ENCODE data around the gene HSPA1A.
"Not testable (repeated sequence)": the region's sequence is repeated elsewhere in the genome, so short reads cannot be mapped to it uniquely, and the experiment has no call there.

HSPA1A gene

DNA sequence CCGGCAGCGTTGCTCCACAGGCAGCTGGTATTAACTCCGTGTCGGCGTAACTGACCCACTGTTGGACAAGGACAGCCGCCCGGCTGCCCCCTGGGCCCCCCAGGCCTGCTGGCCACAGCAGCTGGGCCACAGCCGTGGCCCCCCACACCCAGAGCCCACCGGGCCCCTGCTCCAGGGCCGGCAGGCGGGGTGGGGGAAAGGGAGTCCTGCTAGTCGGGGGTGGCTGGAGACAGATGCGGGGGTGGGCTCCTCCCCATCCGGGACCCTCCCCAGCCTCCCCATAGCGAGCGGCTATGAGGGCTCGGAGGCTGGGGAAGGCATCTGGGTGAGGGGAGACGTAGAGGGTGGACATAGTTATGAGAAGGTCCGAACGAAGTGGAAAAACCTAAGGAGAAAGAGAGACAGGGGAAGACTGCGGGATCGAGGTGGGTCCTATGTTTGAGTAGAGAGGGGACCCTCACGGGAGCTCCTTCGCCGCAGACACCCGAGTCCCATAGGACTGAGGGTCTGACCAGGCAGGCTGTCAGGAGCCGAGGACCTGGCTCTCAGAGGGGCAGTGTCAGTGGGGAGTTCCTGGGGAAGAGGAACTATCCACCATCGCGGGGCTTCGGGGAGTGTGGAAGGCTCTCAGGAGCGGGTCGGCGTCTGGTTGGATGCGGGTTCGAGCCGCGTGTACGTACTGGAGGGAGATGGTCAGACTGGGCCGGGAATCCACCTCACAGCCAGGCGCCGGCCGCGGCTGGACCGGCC is 20.3 kb upstream of the HSPA1A start:
- in situ Hi-C loops (cut with HindIII; ENCODE audit: low pct_ligation_motif_present, low sequenced_read_pairs), result no loop called here
- Histone ChIP-seq H3K4me3 (ENCODE audit: low read depth, low read length) (peak overlapping the region; percentile 90), H3K36me3 (replicated peaks) (peaks cover 20% of the 10 kb centered on the region)

DNA sequence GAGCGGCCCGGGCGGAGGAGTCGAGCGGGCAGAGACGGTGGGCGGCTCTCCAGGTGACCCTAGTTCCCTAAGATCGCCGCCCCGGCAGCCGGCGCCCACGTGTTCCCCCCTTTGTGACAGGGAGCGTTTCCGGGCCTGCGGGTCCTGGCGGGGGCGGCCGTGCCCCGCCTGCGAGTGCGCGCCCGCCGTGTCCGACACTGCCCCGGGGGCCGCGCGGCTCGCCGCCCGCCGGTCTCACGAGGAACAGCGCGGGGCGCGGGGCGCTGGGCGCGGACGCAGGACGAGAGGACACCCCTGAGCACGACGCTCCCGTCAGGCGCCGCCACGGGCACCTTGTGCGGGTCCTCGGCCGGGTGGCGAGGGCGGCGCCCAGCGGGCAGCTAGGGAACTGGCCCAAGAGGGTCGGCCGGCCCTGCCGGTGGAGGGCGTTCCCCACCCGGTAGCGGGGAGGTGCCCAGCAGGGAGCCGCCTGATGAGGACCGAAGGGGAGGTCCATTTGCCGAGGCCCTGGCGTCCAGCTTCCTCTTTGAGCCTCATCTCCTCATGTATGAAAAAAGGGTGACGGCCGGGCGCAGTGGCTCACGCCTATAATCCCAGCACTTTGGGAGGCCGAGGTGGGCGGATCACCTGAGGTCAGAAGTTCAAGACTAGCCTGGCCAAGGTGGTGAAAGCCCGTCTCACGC is 19.6 kb upstream of the HSPA1A start, which contains the start of gene VARS1:
TSS of gene VARS1 (minus strand) at position 137 of the 683 bp plus-strand sequence. CDS start 535 bp downstream, outside the sequence.
- DNase-seq, result peak; percentile 68
- Histone ChIP-seq H3K27ac (peak within 1 kb of the TSS; percentile 96), H3K4me3 (ENCODE audit: low read depth, low read length) (peak within 1 kb of the TSS; percentile 90), H3K27me3 (replicated peaks) (no peaks in the 10 kb centered on the region), H3K36me3 (replicated peaks) (peaks cover 15% of the 10 kb centered on the region)
- TF ChIP-seq, protein P1, sequence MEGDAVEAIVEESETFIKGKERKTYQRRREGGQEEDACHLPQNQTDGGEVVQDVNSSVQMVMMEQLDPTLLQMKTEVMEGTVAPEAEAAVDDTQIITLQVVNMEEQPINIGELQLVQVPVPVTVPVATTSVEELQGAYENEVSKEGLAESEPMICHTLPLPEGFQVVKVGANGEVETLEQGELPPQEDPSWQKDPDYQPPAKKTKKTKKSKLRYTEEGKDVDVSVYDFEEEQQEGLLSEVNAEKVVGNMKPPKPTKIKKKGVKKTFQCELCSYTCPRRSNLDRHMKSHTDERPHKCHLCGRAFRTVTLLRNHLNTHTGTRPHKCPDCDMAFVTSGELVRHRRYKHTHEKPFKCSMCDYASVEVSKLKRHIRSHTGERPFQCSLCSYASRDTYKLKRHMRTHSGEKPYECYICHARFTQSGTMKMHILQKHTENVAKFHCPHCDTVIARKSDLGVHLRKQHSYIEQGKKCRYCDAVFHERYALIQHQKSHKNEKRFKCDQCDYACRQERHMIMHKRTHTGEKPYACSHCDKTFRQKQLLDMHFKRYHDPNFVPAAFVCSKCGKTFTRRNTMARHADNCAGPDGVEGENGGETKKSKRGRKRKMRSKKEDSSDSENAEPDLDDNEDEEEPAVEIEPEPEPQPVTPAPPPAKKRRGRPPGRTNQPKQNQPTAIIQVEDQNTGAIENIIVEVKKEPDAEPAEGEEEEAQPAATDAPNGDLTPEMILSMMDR (IDR thresholded peaks at IDR 0.05; ENCODE audit: low read depth, low read length, missing control alignments), result peak; percentile 71
- in situ Hi-C loops (cut with HindIII; ENCODE audit: low pct_ligation_motif_present, low sequenced_read_pairs), result no loop called here

More for the DNA sequence above, 20.3 kb upstream of the HSPA1A start:
- TF ChIP-seq, protein P1 (IDR thresholded peaks at IDR 0.05; ENCODE audit: low read depth, low read length, missing control alignments), result no peak
- Histone ChIP-seq H3K27me3 (replicated peaks) (no peaks in the 10 kb centered on the region), H3K27ac (peak overlapping the region; percentile 96)
- DNase-seq, result no peak

DNA sequence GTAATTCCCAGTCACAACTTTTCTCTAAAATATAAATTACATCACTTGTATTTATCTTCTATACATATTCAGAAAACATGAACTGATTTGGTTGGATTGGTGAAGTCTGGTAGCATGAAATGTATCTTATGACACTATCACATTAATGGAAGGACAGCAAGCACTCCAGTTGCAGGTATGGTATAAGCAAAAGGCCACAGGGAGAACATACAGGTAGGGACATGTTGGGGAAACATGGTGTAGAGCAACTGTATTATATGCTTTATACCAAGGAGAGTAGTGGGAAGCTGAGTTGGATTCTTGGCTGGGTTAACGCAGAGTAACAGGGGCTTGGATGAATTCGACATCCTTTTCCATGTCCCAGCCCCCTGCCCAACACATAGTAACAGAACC is 18.4 kb upstream of the HSPA1A start:
- no peak for DNase-seq
- Histone ChIP-seq H3K27ac (no peak overlapping the region), H3K27me3 (replicated peaks) (no peaks in the 10 kb centered on the region), H3K36me3 (replicated peaks) (peaks cover 5% of the 10 kb centered on the region), H3K4me3 (ENCODE audit: low read depth, low read length) (no peak overlapping the region)
- in situ Hi-C loops (cut with HindIII; ENCODE audit: low pct_ligation_motif_present, low sequenced_read_pairs), result no loop called here
- TF ChIP-seq, protein P1 (IDR thresholded peaks at IDR 0.05; ENCODE audit: low read depth, low read length, missing control alignments), result no peak

DNA sequence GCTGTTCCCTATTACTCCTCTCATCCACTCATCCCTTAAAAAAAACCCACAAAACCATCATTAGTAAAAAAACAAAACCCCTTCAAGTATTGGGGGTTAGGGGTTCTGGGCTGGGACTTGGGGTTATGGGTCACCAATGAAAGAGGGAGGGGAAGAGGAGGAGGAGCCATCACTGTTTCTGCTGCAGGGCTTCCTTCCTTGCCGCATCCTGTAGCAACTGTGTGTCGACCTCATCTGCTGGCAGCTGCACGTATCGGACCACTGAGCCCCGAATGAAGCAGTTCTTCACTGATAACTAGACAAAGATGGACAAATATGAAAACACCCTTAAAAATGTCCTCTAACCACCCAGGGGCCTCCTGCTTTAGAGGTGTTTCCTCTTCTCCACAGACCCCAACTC is 17.8 kb upstream of the HSPA1A start:
- no peak overlapping the region for H3K4me3 ChIP-seq (ENCODE audit: low read depth, low read length)
- H3K36me3 ChIP-seq (replicated peaks), result peaks cover 2% of the 10 kb centered on the region
- TF ChIP-seq, protein P1 (IDR thresholded peaks at IDR 0.05; ENCODE audit: low read depth, low read length, missing control alignments), result no peak
- in situ Hi-C loops (cut with HindIII; ENCODE audit: low pct_ligation_motif_present, low sequenced_read_pairs), result no loop called here
- H3K27ac ChIP-seq, result no peak overlapping the region
- no peak for DNase-seq
- no peaks in the 10 kb centered on the region for H3K27me3 ChIP-seq (replicated peaks)

DNA sequence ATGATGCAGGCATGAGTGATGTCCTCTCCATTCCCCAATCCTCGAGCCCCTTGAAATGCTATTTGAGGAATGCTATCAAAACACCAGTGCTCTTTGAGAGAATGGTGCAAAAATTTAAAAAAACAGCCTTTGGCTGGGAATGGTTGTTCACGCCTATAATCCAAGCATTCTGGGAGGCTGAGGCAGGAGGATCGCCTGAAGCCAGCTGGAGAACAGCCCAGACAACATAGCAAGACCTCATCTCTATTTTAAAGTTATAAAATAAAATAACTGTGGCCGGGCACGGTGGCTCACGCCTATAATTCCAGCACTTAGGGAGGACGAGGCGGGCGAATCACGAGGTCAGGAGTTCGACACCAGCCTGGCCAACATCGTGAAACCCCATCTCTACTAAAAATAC is 15.6 kb upstream of the HSPA1A start:
- H3K4me3 ChIP-seq (ENCODE audit: low read depth, low read length), result no peak overlapping the region
- H3K36me3 ChIP-seq (replicated peaks), result peaks cover 2% of the 10 kb centered on the region
- TF ChIP-seq, protein P1 (IDR thresholded peaks at IDR 0.05; ENCODE audit: low read depth, low read length, missing control alignments), result no peak

DNA sequence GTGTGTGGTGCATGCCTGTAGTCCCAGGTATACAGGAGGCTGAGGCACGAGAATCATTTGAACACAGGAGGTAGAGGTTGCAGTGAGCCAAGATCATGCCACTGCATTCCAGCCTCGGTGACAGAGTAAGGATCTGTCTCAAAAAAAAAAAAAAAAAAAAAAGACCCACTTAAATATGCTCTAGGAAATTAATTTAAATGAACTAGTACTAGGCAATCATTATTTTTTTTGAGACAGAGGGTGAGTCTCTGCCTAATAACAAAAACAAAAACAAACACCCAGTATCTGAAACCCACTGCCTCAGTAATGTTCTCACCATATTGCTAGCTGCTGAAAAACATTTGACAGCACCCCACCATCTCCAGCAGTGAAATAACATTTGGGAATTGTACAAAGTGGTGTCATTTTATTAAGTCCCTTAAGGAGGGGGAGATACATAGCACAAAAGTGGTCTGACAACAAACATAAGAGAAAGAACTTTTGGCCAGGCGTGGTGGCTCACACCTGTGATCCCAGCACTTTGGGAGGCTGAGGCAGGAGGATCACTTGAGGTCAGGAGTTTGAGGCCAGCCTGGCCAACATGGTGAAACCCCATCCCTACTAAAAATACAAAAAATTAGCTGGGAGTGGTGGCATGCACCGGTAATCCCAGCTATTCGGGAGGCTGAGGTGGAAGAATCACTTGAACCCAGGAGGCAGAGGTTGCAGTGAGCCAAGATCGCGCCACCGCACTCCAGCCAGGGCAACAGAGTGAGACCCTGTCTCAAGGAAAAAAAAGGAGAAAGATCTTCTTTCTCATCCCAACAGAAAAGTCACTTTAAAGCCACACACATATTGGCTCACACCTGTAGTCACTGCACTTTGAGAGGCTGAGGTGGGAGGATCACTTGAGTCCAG is 14.1 kb upstream of the HSPA1A start:
- H3K27ac ChIP-seq; H3K36me3 ChIP-seq (replicated peaks); in situ Hi-C loops (cut with HindIII; ENCODE audit: low pct_ligation_motif_present, low sequenced_read_pairs); DNase-seq; H3K27me3 ChIP-seq (replicated peaks); H3K4me3 ChIP-seq (ENCODE audit: low read depth, low read length): not testable (repeated sequence)

More for the DNA sequence above, 15.6 kb upstream of the HSPA1A start:
- no peak for DNase-seq
- in situ Hi-C loops (cut with HindIII; ENCODE audit: low pct_ligation_motif_present, low sequenced_read_pairs), result no loop called here
- Histone ChIP-seq H3K27ac (no peak overlapping the region), H3K27me3 (replicated peaks) (no peaks in the 10 kb centered on the region)
